Measurements from ENCODE around the gene GLRA1.
"Not testable (repeated sequence)": the region's sequence is repeated elsewhere in the genome, so short reads cannot be mapped to it uniquely, and the experiment has no call there.

DNA sequence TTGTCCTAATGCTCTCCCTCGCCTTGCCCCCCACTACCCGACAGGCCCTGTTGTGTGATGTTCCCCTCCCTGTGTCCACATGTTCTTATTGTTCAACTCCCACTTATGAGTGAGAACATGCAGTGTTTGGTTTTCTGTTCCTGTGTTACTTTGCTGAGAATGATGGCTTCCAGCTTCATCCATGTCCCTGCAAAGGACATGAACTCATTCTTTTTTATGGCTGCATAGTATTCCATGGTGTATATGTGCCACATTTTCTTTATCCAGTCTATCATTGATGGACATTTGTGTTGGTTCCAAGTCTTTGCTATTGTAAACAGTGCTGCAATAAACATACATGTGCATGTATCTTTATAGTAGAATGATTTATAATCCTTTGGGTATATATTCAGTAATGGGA is 31.2 kb downstream of the GLRA1 start:
- TF ChIP-seq, protein P1, sequence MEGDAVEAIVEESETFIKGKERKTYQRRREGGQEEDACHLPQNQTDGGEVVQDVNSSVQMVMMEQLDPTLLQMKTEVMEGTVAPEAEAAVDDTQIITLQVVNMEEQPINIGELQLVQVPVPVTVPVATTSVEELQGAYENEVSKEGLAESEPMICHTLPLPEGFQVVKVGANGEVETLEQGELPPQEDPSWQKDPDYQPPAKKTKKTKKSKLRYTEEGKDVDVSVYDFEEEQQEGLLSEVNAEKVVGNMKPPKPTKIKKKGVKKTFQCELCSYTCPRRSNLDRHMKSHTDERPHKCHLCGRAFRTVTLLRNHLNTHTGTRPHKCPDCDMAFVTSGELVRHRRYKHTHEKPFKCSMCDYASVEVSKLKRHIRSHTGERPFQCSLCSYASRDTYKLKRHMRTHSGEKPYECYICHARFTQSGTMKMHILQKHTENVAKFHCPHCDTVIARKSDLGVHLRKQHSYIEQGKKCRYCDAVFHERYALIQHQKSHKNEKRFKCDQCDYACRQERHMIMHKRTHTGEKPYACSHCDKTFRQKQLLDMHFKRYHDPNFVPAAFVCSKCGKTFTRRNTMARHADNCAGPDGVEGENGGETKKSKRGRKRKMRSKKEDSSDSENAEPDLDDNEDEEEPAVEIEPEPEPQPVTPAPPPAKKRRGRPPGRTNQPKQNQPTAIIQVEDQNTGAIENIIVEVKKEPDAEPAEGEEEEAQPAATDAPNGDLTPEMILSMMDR (conservative IDR thresholded peaks at IDR 0.05) = not testable (repeated sequence)
- TF ChIP-seq ZFX (IDR thresholded peaks at IDR 0.05) = not testable (repeated sequence)
